HepG2 (cell line): ENCODE results near the gene NFKBIL1. TPM values are rescaled to one million over a fixed set of nuclear protein-coding genes. Genes with fewer than 3 reads are reported as not detected.

Source experiments
- AKAP8 ChIP-seq: sonication (generic); formaldehyde crosslinking; IDR thresholded peaks from 2 replicates; pipeline ENCODE4 v1.5.1; 2020; ENCODE audit warnings: mild to moderate bottlenecking, missing genetic modification reagents
- BORCS8-MEF2B ChIP-seq: sonication (generic); formaldehyde crosslinking; IDR thresholded peaks from 2 replicates; pipeline ENCODE4 v1.8.0; 2022; ENCODE audit warnings: mild to moderate bottlenecking, missing genetic modification reagents
- CHD2 ChIP-seq: IDR thresholded peaks from 2 replicates; pipeline ENCODE4 v1.6.1; 2011; ENCODE audit warnings: low read depth, low read length, improper control_type of control experiment
- CREM ChIP-seq, 2 experiments: sonication (generic) in 1 of 2; formaldehyde crosslinking in 1 of 2; IDR thresholded peaks; 2 replicates each; pipeline versions ENCODE4 v1.4.0 to v1.6.1; 2016 to 2020; ENCODE audit warnings: antibody characterized with exemption in 1 of 2, mild to moderate bottlenecking in 1 of 2, missing genetic modification reagents in 1 of 2
- E2F1 ChIP-seq: sonication (generic); formaldehyde crosslinking; IDR thresholded peaks from 2 replicates; pipeline ENCODE4 v1.5.0; 2020; ENCODE audit warnings: missing genetic modification reagents
- GABPA ChIP-seq, 2 experiments: IDR thresholded peaks; 2 replicates each; pipeline ENCODE4 v1.6.1; 2011 to 2016; ENCODE audit warnings: low read depth in 2 of 2, low read length in 1 of 2, missing biosample characterization in 1 of 2, missing genetic modification characterization in 1 of 2
- GABPB1 ChIP-seq: IDR thresholded peaks from 2 replicates; pipeline ENCODE4 v1.6.1; 2016; ENCODE audit warnings: mild to moderate bottlenecking, missing genetic modification reagents, moderate library complexity, missing compliant biosample characterization
- HMGXB3 ChIP-seq: sonication (generic); formaldehyde crosslinking; IDR thresholded peaks from 2 replicates; pipeline ENCODE4 v1.4.0; 2020; ENCODE audit warnings: missing genetic modification reagents, borderline replicate concordance
- NFKBIZ ChIP-seq: IDR thresholded peaks from 2 replicates; pipeline ENCODE4 v1.6.1; 2018; ENCODE audit warnings: missing genetic modification reagents, missing compliant biosample characterization
- PRDM15 ChIP-seq: sonication (generic); formaldehyde crosslinking; IDR thresholded peaks from 2 replicates; pipeline ENCODE4 v1.4.0; 2020; ENCODE audit warnings: missing genetic modification reagents
- RCOR2 ChIP-seq: IDR thresholded peaks from 2 replicates; pipeline ENCODE4 v1.6.1; 2016; ENCODE audit warnings: missing biosample characterization, missing genetic modification reagents
- REXO4 ChIP-seq: sonication (generic); formaldehyde crosslinking; IDR thresholded peaks from 2 replicates; pipeline ENCODE4 v1.8.0; 2022; ENCODE audit warnings: missing genetic modification reagents, mild to moderate bottlenecking, borderline replicate concordance
- ZBTB14 ChIP-seq: sonication (generic); formaldehyde crosslinking; IDR thresholded peaks from 2 replicates; pipeline ENCODE4 v1.4.0; 2020; ENCODE audit warnings: missing genetic modification reagents
- ZC3H13 ChIP-seq: sonication (generic); formaldehyde crosslinking; IDR thresholded peaks from 2 replicates; pipeline ENCODE4 v1.8.1; 2023; ENCODE audit warnings: mild to moderate bottlenecking, missing genetic modification reagents, moderate library complexity
- ZNF329 ChIP-seq: sonication (generic); formaldehyde crosslinking; IDR thresholded peaks from 2 replicates; pipeline ENCODE4 v1.9.0; 2021; ENCODE audit warnings: low read depth, mild to moderate bottlenecking, missing genetic modification reagents
- ZNF543 ChIP-seq: sonication (generic); formaldehyde crosslinking; IDR thresholded peaks from 2 replicates; pipeline ENCODE4 v1.4.0; 2020; ENCODE audit warnings: mild to moderate bottlenecking, missing genetic modification reagents
- polyA plus RNA-seq, 8 experiments: library from polyadenylated mRNA; depleted of rRNA in 3 of 8; stranded (reverse) in 7 of 8; unstranded in 1 of 8; fragments of >200 nt; fragmentation: Illumina TruSeq in 4 of 8; extraction: Trizol in 4 of 8; gene quantifications; 2 replicates each; pipeline versions ENCODE4 v1.2.1 to v1.2.3, GENCODE V29; 2011 to 2016; ENCODE audit warnings: low read depth in 4 of 8, missing spikeins in 1 of 8, mixed read lengths in 1 of 8; ENCODE audit not compliant: insufficient read depth in 1 of 8
- total RNA-seq, 5 experiments: library from RNA; depleted of rRNA; stranded (reverse); fragments of >200 nt; fragmentation: Illumina TruSeq; extraction: Trizol; gene quantifications; 2 replicates each; pipeline ENCODE4 v1.2.3, GENCODE V29; 2016; ENCODE audit warnings: low read depth in 1 of 5

NFKBIL1 gene
- total and polyA plus RNA-seq, 2 of the 13 experiments (the other 11 are each of a cell fraction or from before 2014, with no cell fraction given): 9.7 to 19.5 TPM

GRCh38 chr6:31528821-31529328 is 18.5 kb upstream of the NFKBIL1 start, which contains the start of gene MCCD1 (continued):
- no peak for TF ChIP-seq ZBTB14 (CRISPR knock-in tag)
- no peak for TF ChIP-seq HMGXB3
- no peak for TF ChIP-seq GABPA (IDR thresholded peaks at IDR 0.05; ENCODE audit: low read depth, low read length)
- no peak for TF ChIP-seq GABPA (CRISPR knock-in tag; IDR thresholded peaks at IDR 0.05; ENCODE audit: low read depth)
- no peak for TF ChIP-seq RCOR2 (CRISPR knock-in tag)
- peak; percentile 62; the same call in 1 of the 2 replicates for TF ChIP-seq NFKBIZ (CRISPR knock-in tag)
- TF ChIP-seq PRDM15 (CRISPR knock-in tag): no peak
- no peak for TF ChIP-seq CREM (IDR thresholded peaks at IDR 0.05)
- TF ChIP-seq CREM (CRISPR knock-in tag; IDR thresholded peaks at IDR 0.05): no peak
- TF ChIP-seq AKAP8 (CRISPR knock-in tag): peak; percentile 88; the same call in 1 of the 2 replicates
- peak; percentile 25; the same call in 1 of the 2 replicates for TF ChIP-seq BORCS8-MEF2B (CRISPR knock-in tag)
- TF ChIP-seq E2F1 (CRISPR knock-in tag): no peak
- no peak for TF ChIP-seq CHD2
- 0 out of 2 replicates have a peak, but pooled peaks have one; percentile 23 for TF ChIP-seq GABPB1 (CRISPR knock-in tag)
- no peak for TF ChIP-seq ZNF543
- no peak for TF ChIP-seq ZNF329
- TF ChIP-seq ZC3H13 (CRISPR knock-in tag): peak; percentile 68; the same call in 1 of the 2 replicates
- no peak for TF ChIP-seq REXO4 (CRISPR knock-in tag)
